GM12892 (cell line): ENCODE results near the gene ARID3A.
A peak's percentile ranks its signal among the peaks of the same experiment; 100 is the strongest.

ENCODE experiments used
- POLR2A ChIP-seq: IDR thresholded peaks from 2 replicates; pipeline ENCODE4 v1.6.1; 2011; ENCODE audit warnings: low read depth, low read length, control low read depth
- POLR2AphosphoS5 ChIP-seq: IDR thresholded peaks from 2 replicates; pipeline ENCODE4 v1.6.1; 2011; ENCODE audit warnings: low read depth, low read length, control low read depth

DNA sequence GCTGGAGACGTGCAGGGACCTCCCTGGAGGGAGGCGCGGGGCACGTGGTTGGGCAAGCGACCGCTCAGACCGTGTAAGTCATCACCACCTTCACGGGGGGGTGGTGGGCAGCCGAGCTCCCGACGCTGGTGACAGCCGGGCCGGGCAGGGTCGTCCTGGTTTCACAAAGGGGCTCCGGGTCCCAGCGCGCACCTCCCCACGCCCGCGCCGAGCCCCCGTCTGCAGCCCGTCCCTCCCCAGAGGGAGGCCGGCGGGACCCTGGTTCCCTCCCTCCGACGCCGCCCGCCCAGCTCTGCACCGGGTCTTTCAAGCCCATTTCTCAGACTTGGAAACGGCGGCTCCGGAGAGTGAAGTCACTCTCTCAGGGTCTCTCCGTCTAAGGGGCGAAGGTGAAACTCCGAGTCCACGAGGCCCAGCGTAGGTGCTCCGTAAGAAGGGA is 729 bp upstream of the ARID3A start:
- TF ChIP-seq POLR2AphosphoS5 (no peak), POLR2A (peak; percentile 43)
